Erythroblast (primary cell): Measurements from ENCODE around the gene ERICH3.

Experiments
- GATA1 ChIP-seq: IDR thresholded peaks from 2 replicates; pipeline ENCODE4 v1.6.1; 2011; ENCODE audit warnings: low read depth, mild to moderate bottlenecking, control low read depth, low read length, moderate library complexity
- POLR2A ChIP-seq: IDR thresholded peaks from 2 replicates; pipeline ENCODE4 v1.6.1; 2011; ENCODE audit warnings: mild to moderate bottlenecking, low read length

GRCh38 chr1:74611887-74612286 is 61.7 kb downstream of the ERICH3 start:
- TF ChIP-seq POLR2A: no peak
- TF ChIP-seq GATA1: no peak
